ENCODE measurements around the gene RAP1A. TPM values are rescaled to one million over a fixed set of nuclear protein-coding genes. Genes with fewer than 3 reads are reported as not detected.

Gene RAP1A
- total and polyA plus RNA-seq, 3 donors from 2014 or later, result 20.8 to 42.8 (median 27.6) TPM

- Histone ChIP-seq H3K9me3 (no peaks in the 10 kb centered on the region), H3K27me3 (no peaks in the 10 kb centered on the region), H3K4me1 (peaks cover 48% of the 10 kb centered on the region), H3K36me3 (ENCODE audit: low read depth, missing control alignments) (no peaks in the 10 kb centered on the region), H3K4me3 (no peak overlapping the region), H3K27ac (no peak overlapping the region)
- no peak for TF ChIP-seq CTCF (IDR thresholded peaks at IDR 0.05)
- no peak for TF ChIP-seq POLR2A (IDR thresholded peaks at IDR 0.05)
- intact Hi-C loops (cut with DNase I; ENCODE audit: low total_unique reads), result no loop called here
- DNase-seq, result no peak
- 53 to 73% methylated on average over 6 to 9 of the region's 9 CpGs for WGBS, 2 donors
Observed at GRCh38 chr1:111733183-111733991, 113.8 kb downstream of the RAP1A start.

- H3K4me1 ChIP-seq, result peaks cover 48% of the 10 kb centered on the region
- no peak for DNase-seq
- H3K27me3 ChIP-seq, result no peaks in the 10 kb centered on the region
- no peak for TF ChIP-seq POLR2A (IDR thresholded peaks at IDR 0.05)
- TF ChIP-seq CTCF (IDR thresholded peaks at IDR 0.05), result no peak
- WGBS, 2 donors, result 86 to 93% methylated on average over 5 of the region's 5 CpGs
- H3K9me3 ChIP-seq, result no peaks in the 10 kb centered on the region
- H3K4me3 ChIP-seq, result no peak overlapping the region
- intact Hi-C loops (cut with DNase I; ENCODE audit: low total_unique reads), result no loop called here
- H3K36me3 ChIP-seq (ENCODE audit: low read depth, missing control alignments), result no peaks in the 10 kb centered on the region
- H3K27ac ChIP-seq, result no peak overlapping the region
Observed at GRCh38 chr1:111733992-111734341, 114.4 kb downstream of the RAP1A start.

- 72 to 85% methylated on average over 3 of the region's 3 CpGs for WGBS, 2 donors
- no peaks in the 10 kb centered on the region for H3K27me3 ChIP-seq
- no peak overlapping the region for H3K4me3 ChIP-seq
- H3K4me1 ChIP-seq, result peaks cover 45% of the 10 kb centered on the region
- H3K36me3 ChIP-seq (ENCODE audit: low read depth, missing control alignments), result no peaks in the 10 kb centered on the region
- H3K9me3 ChIP-seq, result no peaks in the 10 kb centered on the region
- H3K27ac ChIP-seq, result no peak overlapping the region
- intact Hi-C loops (cut with DNase I; ENCODE audit: low total_unique reads), result no loop called here
- TF ChIP-seq POLR2A (IDR thresholded peaks at IDR 0.05) (no peak), CTCF (IDR thresholded peaks at IDR 0.05) (no peak)
- DNase-seq, result no peak
Observed at GRCh38 chr1:111734426-111734825, 114.8 kb downstream of the RAP1A start.

- no peak for DNase-seq
- intact Hi-C loops (cut with DNase I; ENCODE audit: low total_unique reads), result no loop called here
- H3K9me3 ChIP-seq, result no peaks in the 10 kb centered on the region
- H3K27me3 ChIP-seq, result no peaks in the 10 kb centered on the region
- no peak for TF ChIP-seq POLR2A (IDR thresholded peaks at IDR 0.05)
- no peak for TF ChIP-seq CTCF (IDR thresholded peaks at IDR 0.05)
- H3K4me1 ChIP-seq, result peaks cover 42% of the 10 kb centered on the region
- WGBS, 2 donors, result 83 to 88% methylated on average over 3 of the region's 3 CpGs
- H3K36me3 ChIP-seq (ENCODE audit: low read depth, missing control alignments), result no peaks in the 10 kb centered on the region
- no peak overlapping the region for H3K27ac ChIP-seq
- H3K4me3 ChIP-seq, result no peak overlapping the region
Observed at GRCh38 chr1:111734856-111735255, 115.3 kb downstream of the RAP1A start.

- intact Hi-C loops (cut with DNase I; ENCODE audit: low total_unique reads), result no loop called here
- peaks cover 37% of the 10 kb centered on the region for H3K4me1 ChIP-seq
- WGBS, 2 donors, result 92 to 93% methylated on average over 4 of the region's 4 CpGs
- peak overlapping the region in 1 of 2 donors; percentile 1 for H3K27ac ChIP-seq
- H3K4me3 ChIP-seq, result no peak overlapping the region
- H3K36me3 ChIP-seq (ENCODE audit: low read depth, missing control alignments), result no peaks in the 10 kb centered on the region
- TF ChIP-seq POLR2A (IDR thresholded peaks at IDR 0.05), result no peak
- no peak for TF ChIP-seq CTCF (IDR thresholded peaks at IDR 0.05)
- H3K9me3 ChIP-seq, result no peaks in the 10 kb centered on the region
- DNase-seq, result no peak
- H3K27me3 ChIP-seq, result no peaks in the 10 kb centered on the region
Observed at GRCh38 chr1:111735321-111735720, 115.7 kb downstream of the RAP1A start.

Data from testis (tissue), 3 donors.